GM10847 (cell line): Measurements from ENCODE around the gene ERCC8.

Source experiments
- POLR2A ChIP-seq: IDR thresholded peaks from 2 replicates; pipeline ENCODE4 v1.6.1; 2011; ENCODE audit not compliant: insufficient read length; ENCODE audit errors: extremely low read depth

ERCC8 gene

GRCh38 chr5:60870857-60871256 lies 74.0 kb downstream of the ERCC8 start:
- no peak for TF ChIP-seq POLR2A

GRCh38 chr5:60856066-60856465 lies 88.8 kb downstream of the ERCC8 start:
- TF ChIP-seq POLR2A = no peak

- TF ChIP-seq POLR2A = no peak
These were observed 91.9 kb downstream of the ERCC8 start for GRCh38 chr5:60852940-60853339.

GRCh38 chr5:60852317-60852716 lies 92.6 kb downstream of the ERCC8 start:
- no peak for TF ChIP-seq POLR2A

GRCh38 chr5:60851626-60852025 lies 93.2 kb downstream of the ERCC8 start:
- TF ChIP-seq POLR2A = no peak

GRCh38 chr5:60846298-60846697 lies 98.6 kb downstream of the ERCC8 start:
- TF ChIP-seq POLR2A = no peak

GRCh38 chr5:60843936-60844905 lies 100.6 kb downstream of the ERCC8 start, which contains the start of gene ELOVL7:
TSS of gene ELOVL7 (minus strand) at chr5:60844269. CDS start at chr5:60787397, 56,872 bp downstream.
- no peak for TF ChIP-seq POLR2A

- TF ChIP-seq POLR2A = no peak
These were observed 101.4 kb downstream of the ERCC8 start for GRCh38 chr5:60843386-60843935.

GRCh38 chr5:60842871-60843385 lies 101.9 kb downstream of the ERCC8 start:
- TF ChIP-seq POLR2A = no peak

- no peak for TF ChIP-seq POLR2A
These were observed 103.5 kb downstream of the ERCC8 start for GRCh38 chr5:60841361-60841760.

- TF ChIP-seq POLR2A = no peak
These were observed 108.7 kb downstream of the ERCC8 start for GRCh38 chr5:60836131-60836530.

GRCh38 chr5:60835554-60835953 lies 109.3 kb downstream of the ERCC8 start:
- no peak for TF ChIP-seq POLR2A

- no peak for TF ChIP-seq POLR2A
These were observed 111.3 kb downstream of the ERCC8 start for GRCh38 chr5:60833520-60833919.

- no peak for TF ChIP-seq POLR2A
These were observed 114.2 kb downstream of the ERCC8 start for GRCh38 chr5:60830581-60831127.

- TF ChIP-seq POLR2A = no peak
These were observed 115.2 kb downstream of the ERCC8 start for GRCh38 chr5:60829490-60830266.
